GM18861 (cell line): ENCODE data around the gene CRPPA.
"Not testable (repeated sequence)": the region's sequence is repeated elsewhere in the genome, so short reads cannot be mapped to it uniquely, and the experiment has no call there.

Source experiments
- ATAC-seq: cut with Tn5 transposase; IDR thresholded peaks from one replicate; pipeline ENCODE4 v1.9.1; 2021; ENCODE audit not compliant: unreplicated experiment

The CRPPA gene

DNA sequence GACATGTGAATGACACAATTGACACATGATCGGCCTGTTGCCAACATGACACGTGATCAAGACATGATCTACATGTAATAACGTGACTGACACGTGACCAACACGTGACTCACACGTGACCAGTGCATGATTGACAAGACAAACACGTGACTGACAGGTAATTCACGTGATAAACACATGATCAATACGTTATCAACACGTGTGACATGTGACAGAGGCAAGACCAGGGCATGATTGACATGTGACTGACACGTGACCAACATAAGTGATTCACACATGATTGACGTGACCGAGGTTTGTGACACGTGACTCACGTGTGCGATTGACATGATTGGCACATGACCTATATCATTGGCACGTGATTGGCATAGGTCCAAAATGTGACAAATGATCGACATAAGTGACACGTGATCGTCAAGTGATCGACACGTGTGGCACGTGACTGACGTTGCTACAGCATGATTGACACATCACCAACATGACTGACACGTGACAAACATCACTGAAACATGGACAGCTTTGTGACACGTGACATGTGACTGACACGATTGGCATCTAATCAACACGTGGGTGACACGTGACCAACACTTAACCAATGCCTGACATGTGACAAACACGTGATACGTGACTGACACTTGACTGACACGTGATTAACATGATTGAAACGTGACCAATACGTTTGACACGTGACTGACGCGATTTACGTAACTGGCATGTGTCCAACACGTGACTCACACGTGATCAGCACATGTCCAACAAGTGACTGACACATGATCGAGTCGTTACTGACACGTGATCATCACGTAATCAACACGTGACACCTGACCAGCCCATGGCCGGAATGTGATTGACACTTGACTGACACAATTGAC lies 23.0 kb downstream of the CRPPA start:
- ATAC-seq = no peak

DNA sequence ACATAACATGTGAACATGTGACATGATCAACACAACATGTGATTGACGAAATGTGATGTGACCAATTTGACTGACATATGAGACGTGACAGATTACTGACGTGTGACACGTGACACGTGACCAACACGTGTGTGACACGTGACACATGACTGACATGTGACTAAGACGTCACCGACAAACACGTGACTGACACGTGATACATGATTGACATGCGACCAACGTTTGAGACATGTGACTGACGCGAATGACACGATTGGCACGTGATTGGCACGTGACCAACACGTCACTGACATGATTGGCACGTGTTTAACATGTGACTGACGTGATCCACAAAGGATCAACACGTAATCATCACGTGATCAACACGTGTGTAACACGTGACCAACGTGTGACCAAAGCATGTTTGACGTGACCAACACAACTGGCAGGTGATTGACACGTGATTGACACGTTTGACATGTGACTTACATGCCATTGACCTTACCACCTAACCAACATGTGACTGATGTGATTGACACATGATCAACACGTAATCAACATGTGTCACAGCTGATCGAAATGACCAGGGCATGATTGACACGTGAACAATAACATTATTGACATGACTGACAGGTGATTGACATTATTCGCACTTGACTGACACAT lies 23.7 kb downstream of the CRPPA start:
- no peak for ATAC-seq

DNA sequence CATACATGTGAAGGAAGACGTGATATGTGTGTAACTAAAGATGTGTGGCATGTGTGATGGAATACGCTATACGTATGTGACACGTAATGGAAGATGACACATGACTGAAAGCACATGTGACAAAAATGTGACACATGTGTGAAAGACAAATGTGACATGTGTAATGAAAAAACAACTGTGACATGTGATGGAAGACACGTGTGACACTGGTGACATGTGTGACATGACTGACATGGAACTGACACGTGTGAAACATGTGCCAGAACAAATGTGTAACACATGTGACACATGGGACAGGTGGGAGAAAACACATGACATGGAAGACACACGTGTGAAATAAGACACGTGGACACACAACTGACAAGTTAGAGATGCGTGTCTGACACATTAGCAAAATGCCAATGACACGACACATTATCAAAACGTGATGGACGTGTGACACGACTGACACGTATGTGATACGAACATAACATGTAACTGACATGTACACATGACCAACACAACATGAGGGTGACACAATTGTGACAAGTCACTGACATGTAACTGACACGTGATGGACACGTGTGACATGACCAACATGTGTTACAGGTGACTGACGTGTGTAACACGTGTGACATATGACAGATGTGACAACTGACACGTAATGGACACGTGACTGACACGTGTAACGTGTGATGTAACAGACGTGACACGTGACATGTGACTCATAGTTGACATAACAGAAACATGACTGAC lies 24.4 kb downstream of the CRPPA start:
- no peak for ATAC-seq

DNA sequence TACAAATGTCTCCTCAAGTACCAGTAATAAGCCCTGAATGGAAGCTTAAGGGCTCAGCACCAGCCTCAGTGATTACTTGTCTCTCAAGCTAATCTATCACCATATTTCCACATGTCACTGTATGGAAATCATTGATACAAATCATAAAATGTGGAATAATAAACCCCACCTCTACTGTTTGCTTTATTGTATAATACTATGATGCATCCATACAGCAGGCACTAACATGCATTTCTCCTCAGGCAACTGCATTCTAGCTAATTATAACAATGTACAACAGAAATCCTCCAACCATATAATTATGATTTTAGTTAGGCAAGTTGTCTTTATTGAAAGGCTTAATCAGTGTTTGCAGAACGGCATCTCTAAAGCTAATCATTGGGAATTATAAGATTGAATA lies 26.2 kb downstream of the CRPPA start:
- no peak for ATAC-seq

DNA sequence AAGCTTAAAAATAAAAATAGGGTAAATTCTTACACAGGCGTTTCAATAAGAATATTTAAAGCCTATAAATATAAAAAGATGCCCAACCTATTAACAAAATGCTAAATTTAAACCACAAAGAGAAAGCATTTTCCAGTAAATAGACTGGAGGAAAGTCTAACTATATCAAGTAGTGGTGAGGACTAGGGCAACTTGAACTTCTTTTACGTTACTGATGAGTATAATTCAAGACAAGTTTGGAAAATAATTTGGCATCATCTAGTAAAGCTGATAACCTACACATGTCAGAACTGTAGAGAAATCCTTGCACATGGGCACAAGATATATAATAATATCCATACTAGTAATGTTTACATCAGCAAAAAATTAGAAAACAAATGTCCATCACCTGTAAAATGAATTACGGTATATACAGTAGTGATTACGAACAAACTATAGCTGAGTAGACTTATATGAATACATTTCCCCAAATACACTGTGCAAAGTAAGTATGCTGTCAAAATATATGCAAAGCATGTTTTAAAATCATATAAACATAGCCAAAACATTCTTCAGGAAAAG lies 27.4 kb downstream of the CRPPA start:
- no peak for ATAC-seq

DNA sequence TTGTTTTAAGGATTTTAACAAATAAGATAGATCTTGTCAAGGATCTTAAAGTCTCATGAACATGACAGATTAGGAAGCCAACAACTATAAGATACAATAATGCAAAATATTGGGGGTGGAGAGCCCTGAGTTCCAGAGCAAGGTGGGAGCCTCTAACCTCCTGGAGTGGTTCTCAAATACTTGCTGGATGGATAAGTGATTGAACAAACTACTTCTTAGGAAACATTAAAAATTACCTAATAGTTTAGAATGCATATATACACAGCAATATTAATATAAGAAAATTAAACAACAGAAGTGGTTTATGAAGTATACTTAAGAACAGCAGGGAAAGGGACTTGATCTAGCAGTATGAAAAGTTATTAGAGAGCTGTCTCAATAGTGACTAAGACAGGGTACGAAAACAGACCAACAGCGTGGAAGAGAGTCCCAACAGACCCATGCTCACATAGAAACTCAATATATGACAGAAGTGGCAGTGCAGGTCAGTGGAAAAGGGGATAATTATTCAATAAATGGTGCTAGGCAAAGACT lies 28.3 kb downstream of the CRPPA start:
- ATAC-seq = no peak

DNA sequence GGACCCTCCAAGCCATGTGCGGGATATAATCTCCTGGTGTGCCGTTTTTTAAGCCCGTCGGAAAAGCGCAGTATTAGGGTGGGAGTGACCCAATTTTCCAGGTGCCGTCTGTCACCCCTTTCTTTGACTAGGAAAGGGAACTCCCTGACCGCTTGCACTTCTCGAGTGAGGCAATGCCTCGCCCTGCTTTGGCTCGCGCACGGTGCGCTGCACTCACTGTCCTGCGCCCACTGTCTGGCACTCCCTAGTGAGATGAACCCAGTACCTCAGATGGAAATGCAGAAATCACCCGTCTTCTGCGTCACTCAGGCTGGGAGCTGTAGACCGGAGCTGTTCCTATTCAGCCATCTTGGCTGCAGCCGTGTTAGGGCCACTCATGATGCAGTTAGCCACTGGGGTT lies 37.6 kb downstream of the CRPPA start:
- ATAC-seq = not testable (repeated sequence)

DNA sequence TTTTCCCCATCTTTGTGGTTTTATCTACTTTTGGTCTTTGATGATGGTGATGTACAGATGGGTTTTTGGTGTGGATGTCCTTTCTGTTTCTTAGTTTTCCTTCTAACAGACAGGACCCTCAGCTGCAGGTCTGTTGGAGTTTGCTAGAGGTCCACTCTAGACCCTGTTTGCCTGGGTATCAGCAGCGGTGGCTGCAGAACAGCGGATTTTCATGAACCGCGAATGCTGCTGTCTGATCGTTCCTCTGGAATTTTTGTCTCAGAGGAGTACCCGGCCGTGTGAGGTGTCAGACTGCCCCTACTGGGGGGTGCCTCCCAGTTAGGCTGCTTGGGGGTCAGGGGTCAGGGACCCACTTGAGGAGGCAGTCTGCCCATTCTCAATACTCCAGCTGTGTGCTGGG lies 38.2 kb downstream of the CRPPA start:
- not testable (repeated sequence) for ATAC-seq
